ENCODE data around the gene PROX2.

PROX2 gene

GRCh38 chr14:74909911-74910310 is 34.0 kb upstream of the PROX2 start:
- DNase-seq = no peak

DNA sequence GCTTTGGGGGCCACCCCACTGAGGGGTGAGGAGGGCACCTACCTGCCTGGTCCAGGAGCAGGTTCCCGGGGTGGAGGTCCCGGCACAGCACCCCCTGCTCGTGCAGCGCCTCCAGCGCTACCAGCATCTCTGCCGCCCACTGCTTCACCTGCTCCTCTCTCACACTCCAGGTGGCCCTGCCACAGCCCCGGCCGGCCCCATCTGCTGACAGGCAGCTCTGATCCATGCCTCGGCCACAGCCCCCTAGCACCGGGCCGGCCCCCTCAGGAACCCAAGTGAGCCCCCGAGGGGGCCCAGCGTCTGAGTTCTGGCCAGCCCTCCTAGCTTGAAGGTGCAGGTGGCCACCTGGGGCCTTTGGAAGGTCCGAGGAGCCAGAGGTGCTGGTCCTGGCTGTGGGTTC is 33.6 kb upstream of the PROX2 start:
- DNase-seq = no peak

DNA sequence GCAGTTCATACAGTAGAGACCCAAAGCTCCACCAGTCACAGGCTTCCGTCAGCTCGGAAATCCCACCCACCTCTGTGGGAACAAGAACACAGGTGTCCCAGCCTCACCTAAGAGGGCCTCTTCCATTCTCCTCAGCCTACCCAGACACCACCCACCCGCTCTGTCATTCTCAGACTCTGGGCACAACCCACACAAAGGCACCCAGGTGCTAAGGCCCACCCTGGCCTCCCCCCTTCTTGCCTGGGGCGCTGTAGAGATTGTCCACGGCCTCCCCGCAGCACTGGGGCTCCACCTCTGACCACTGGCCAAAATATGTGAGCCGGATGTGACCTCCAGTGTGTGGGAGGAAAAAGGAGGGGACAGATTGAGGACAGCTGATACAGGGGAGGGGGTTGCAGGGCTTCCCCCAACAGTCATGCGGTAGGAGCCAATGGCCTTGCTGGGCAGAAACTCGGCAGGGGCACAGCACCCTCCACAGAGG is 33.0 kb upstream of the PROX2 start:
- DNase-seq = no peak

- no peak for DNase-seq
Measured at GRCh38 chr14:74907744-74908143, 31.8 kb upstream of the PROX2 start.

DNA sequence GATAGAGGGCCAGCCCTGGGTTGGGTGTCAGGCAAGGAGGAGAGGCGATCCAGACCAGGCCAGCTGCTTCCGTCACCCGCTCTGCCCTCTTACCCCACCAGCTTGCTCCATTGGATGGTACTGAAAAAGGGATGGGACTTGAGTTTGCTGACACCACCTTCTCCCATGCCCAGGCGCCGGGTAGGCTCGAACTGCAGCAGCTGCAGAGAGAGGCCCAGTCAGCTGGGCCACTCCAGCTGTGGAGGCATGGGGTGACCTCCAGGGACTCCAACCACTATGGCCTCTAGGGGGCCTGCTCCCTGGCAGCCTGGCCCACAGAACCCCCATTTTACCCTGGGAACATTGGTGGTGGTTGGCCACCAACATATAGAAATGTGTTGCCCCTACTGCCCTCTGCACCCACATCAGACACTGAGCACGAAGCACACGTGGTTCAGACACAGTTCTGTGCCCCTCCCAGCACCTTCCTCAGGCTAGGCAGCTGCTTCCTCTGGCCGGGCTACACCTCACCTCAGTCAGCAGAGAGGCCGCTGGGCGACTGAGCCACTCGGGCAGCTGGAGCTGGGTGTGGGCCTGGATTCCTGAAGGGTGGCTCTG is 31.1 kb upstream of the PROX2 start:
- no peak for DNase-seq

DNA sequence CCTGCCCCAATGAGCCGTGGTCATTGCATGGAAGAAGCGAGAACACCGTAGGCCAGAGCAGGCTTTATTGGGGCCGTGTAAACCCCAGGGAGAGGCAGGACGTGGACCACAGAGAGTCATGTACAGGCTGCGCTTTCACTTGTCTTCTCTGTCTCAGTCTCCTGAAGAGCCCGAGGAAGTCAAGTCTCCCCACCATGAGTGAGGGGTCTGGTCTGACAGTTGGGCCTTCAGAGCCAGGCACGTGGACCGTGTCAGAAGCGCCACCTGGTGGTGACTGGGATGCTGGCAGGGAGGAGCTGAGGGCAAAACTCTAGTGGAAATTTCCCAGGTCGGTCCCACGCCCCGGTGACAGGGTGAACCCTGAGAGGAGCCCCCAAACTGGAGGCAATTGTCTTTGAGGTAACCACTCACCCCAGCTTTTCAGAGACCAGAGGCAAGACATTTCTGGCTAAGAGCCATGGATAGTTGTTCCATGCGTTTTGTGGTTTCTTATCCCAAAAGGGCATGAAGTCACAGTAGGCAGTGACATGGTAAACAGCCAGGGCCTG is 29.7 kb upstream of the PROX2 start:
- DNase-seq = peak; percentile 61

- DNase-seq = no peak
Measured at GRCh38 chr14:74904635-74905503, 28.9 kb upstream of the PROX2 start.

GRCh38 chr14:74902941-74903705 is 27.2 kb upstream of the PROX2 start:
- no peak for DNase-seq

GRCh38 chr14:74898694-74899093 is 22.7 kb upstream of the PROX2 start:
- no peak for DNase-seq

DNA sequence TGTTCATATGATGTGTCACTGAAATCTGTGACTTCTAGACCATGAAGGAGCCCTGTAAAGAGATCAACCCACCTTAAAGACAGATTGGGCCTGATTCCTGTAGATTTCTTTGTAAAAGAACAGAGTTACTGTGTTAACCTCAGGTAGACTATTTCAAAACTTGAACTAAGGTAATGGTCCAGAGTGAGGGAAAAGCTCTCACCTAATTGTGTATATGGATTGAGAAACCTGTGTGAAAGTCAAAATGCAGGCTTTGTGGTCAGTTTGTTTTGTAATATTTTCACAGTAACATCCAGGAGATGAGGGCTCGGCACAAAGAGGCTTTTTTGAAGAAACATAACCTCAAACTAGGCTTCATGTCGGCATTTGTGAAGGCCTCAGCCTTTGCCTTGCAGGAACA is 22.1 kb upstream of the PROX2 start:
- no peak for DNase-seq

- DNase-seq = no peak
Measured at GRCh38 chr14:74897642-74898041, 21.7 kb upstream of the PROX2 start.

GRCh38 chr14:74896400-74896799 is 20.5 kb upstream of the PROX2 start:
- DNase-seq = no peak

GRCh38 chr14:74893614-74894091 is 17.7 kb upstream of the PROX2 start:
- DNase-seq = no peak

GRCh38 chr14:74892745-74893144 is 16.8 kb upstream of the PROX2 start:
- DNase-seq = no peak

GRCh38 chr14:74891870-74892269 is 15.9 kb upstream of the PROX2 start:
- no peak for DNase-seq

- DNase-seq = no peak
Measured at GRCh38 chr14:74890262-74890661, 14.3 kb upstream of the PROX2 start.

- DNase-seq = no peak
Measured at GRCh38 chr14:74888164-74889158, 12.5 kb upstream of the PROX2 start.

- no peak for DNase-seq
Measured at GRCh38 chr14:74886001-74886400, 10.1 kb upstream of the PROX2 start.

GRCh38 chr14:74882103-74882920 is 6.4 kb upstream of the PROX2 start:
- peak; percentile 94 for DNase-seq

- DNase-seq = peak; percentile 95
Measured at GRCh38 chr14:74881431-74882102, 5.6 kb upstream of the PROX2 start, which contains the start of gene DLST. TSS of gene DLST (plus strand) at chr14:74881916. CDS start at chr14:74881954, 38 bp downstream.
